GM23338 (cell line): ENCODE results near the gene ZNF568. TPM values are rescaled to one million over a fixed set of nuclear protein-coding genes. Genes with fewer than 3 reads are reported as not detected.

Experiments
- ATAC-seq: fragments of 200-7000 bp; cut with Tn5 transposase; 3 replicates; pipeline ENCODE4 v1.9.1; 2020
- DNase-seq: peaks from one replicate; pipeline ENCODE4 v3.0.0-alpha.2; 2015; ENCODE audit warnings: low spot score
- H2AFZ ChIP-seq: fragments of 200-600 bp; sonication (generic); 2 replicates; pipeline ENCODE4 v1.8.0; 2016; ENCODE audit warnings: antibody characterized with exemption, mild to moderate bottlenecking, moderate library complexity
- H3F3A ChIP-seq: fragments of 200-600 bp; sonication (generic); replicated peaks from 2 replicates; pipeline ENCODE4 v1.8.0; 2017; ENCODE audit warnings: antibody characterized with exemption, mixed run types, low read depth
- H3K27ac ChIP-seq: fragments of 200-600 bp; sonication (generic); 2 replicates; pipeline ENCODE4 v1.6.1; 2016; ENCODE audit warnings: low read depth
- H3K27me3 ChIP-seq: fragments of 200-600 bp; sonication (generic); 2 replicates; pipeline ENCODE4 v1.8.0; 2016; ENCODE audit warnings: mild to moderate bottlenecking, mixed run types, moderate library complexity; ENCODE audit not compliant: insufficient read depth
- H3K36me3 ChIP-seq: fragments of 200-600 bp; sonication (generic); 2 replicates; pipeline ENCODE4 v1.8.0; 2016; ENCODE audit warnings: mild to moderate bottlenecking; ENCODE audit not compliant: insufficient read depth
- H3K4me1 ChIP-seq: fragments of 200-600 bp; sonication (generic); 2 replicates; pipeline ENCODE4 v1.8.0; 2016; ENCODE audit warnings: mild to moderate bottlenecking, moderate library complexity; ENCODE audit not compliant: insufficient read depth
- H3K4me2 ChIP-seq: fragments of 200-600 bp; sonication (generic); 2 replicates; pipeline ENCODE4 v1.7.1; 2017; ENCODE audit warnings: mixed run types
- H3K4me3 ChIP-seq: fragments of 200-600 bp; sonication (generic); 2 replicates; pipeline ENCODE4 v1.6.1; 2016; ENCODE audit warnings: mixed run types
- H3K79me2 ChIP-seq: fragments of 200-600 bp; sonication (generic); replicated peaks from 2 replicates; pipeline ENCODE4 v1.8.0; 2017; ENCODE audit warnings: mild to moderate bottlenecking; ENCODE audit not compliant: insufficient read depth
- H3K9me2 ChIP-seq: fragments of 200-600 bp; sonication (generic); 2 replicates; pipeline ENCODE4 v1.8.0; 2017; ENCODE audit not compliant: insufficient read depth
- H4K20me1 ChIP-seq: fragments of 200-600 bp; sonication (generic); replicated peaks from 2 replicates; pipeline ENCODE4 v1.8.0; 2017; ENCODE audit warnings: mild to moderate bottlenecking; ENCODE audit not compliant: insufficient read depth
- H3K27ac Mint-ChIP-seq: 2 replicates; pipeline ENCODE4 v1.8.0; 2020; ENCODE audit warnings: inconsistent platforms, mild to moderate bottlenecking, moderate library complexity, mixed read lengths
- H3K27me3 Mint-ChIP-seq: 3 replicates; pipeline ENCODE4 v1.8.0; 2022; ENCODE audit warnings: low read depth, mild to moderate bottlenecking, moderate library complexity, mixed read lengths, inconsistent platforms; ENCODE audit not compliant: insufficient read depth, poor library complexity
- H3K36me3 Mint-ChIP-seq: 3 replicates; pipeline ENCODE4 v1.8.0; 2021; ENCODE audit warnings: low read depth, mild to moderate bottlenecking, inconsistent platforms, moderate library complexity, mixed read lengths
- H3K4me1 Mint-ChIP-seq: 3 replicates; pipeline ENCODE4 v1.8.0; 2020; ENCODE audit warnings: mild to moderate bottlenecking, inconsistent platforms, mixed read lengths
- H3K4me3 Mint-ChIP-seq: 3 replicates; pipeline ENCODE4 v1.8.0; 2021; ENCODE audit warnings: moderate library complexity, mild to moderate bottlenecking, inconsistent platforms, mixed read lengths
- H3K9me3 Mint-ChIP-seq: 3 replicates; pipeline ENCODE4 v1.8.0; 2020; ENCODE audit warnings: moderate library complexity, mild to moderate bottlenecking, inconsistent platforms, mixed read lengths
- CREB1 ChIP-seq: fragments of 250-450 bp; sonication (Bioruptor Pico); IDR thresholded peaks from 2 replicates; pipeline ENCODE4 v1.5.0; 2020; ENCODE audit warnings: low read depth, mild to moderate bottlenecking, moderate library complexity
- CTCF ChIP-seq, 2 experiments: fragments of 200-600 bp in 1 of 2; sonication (generic) in 1 of 2; conservative IDR thresholded peaks; 2 replicates each; pipeline versions ENCODE4 v1.5.1 to v1.6.1; 2016 to 2017; ENCODE audit warnings: antibody characterized with exemption in 2 of 2, low read depth in 2 of 2, mild to moderate bottlenecking in 2 of 2, moderate library complexity in 1 of 2
- ETS1 ChIP-seq: IDR thresholded peaks from 2 replicates; pipeline ENCODE4 v1.6.1; 2016; ENCODE audit warnings: antibody characterized with exemption
- EZH2 ChIP-seq: fragments of 200-600 bp; sonication (generic); IDR thresholded peaks from one replicate; pipeline ENCODE4 v1.8.0; 2017; ENCODE audit warnings: antibody characterized with exemption, mild to moderate bottlenecking, low read depth; ENCODE audit not compliant: unreplicated experiment
- EZH2phosphoT487 ChIP-seq: fragments of 200-600 bp; sonication (generic); IDR thresholded peaks from one replicate; pipeline ENCODE4 v1.8.1; 2018; ENCODE audit warnings: antibody characterized with exemption; ENCODE audit not compliant: unreplicated experiment
- JUNB ChIP-seq: IDR thresholded peaks from one replicate; pipeline ENCODE4 v1.6.1; 2016; ENCODE audit warnings: antibody characterized with exemption; ENCODE audit not compliant: unreplicated experiment
- NANOG ChIP-seq: IDR thresholded peaks from 2 replicates; pipeline ENCODE4 v1.6.1; 2016; ENCODE audit warnings: antibody characterized with exemption, borderline replicate concordance
- POLR2AphosphoS5 ChIP-seq: IDR thresholded peaks from 2 replicates; pipeline ENCODE4 v1.6.1; 2016; ENCODE audit warnings: antibody characterized with exemption, low read depth
- REST ChIP-seq: IDR thresholded peaks from one replicate; pipeline ENCODE4 v1.6.1; 2018; ENCODE audit warnings: antibody characterized with exemption; ENCODE audit not compliant: unreplicated experiment
- STAT1 ChIP-seq: IDR thresholded peaks from one replicate; pipeline ENCODE4 v1.6.1; 2016; ENCODE audit warnings: antibody characterized with exemption; ENCODE audit not compliant: unreplicated experiment
- ZNF114 ChIP-seq: fragments of 250-450 bp; sonication (Bioruptor Pico); IDR thresholded peaks from 2 replicates; pipeline ENCODE4 v1.5.0; 2020; ENCODE audit warnings: mild to moderate bottlenecking, moderate library complexity
- ZNF331 ChIP-seq: fragments of 250-450 bp; sonication (Bioruptor Pico); IDR thresholded peaks from 2 replicates; pipeline ENCODE4 v1.5.0; 2020; ENCODE audit warnings: low read depth, mild to moderate bottlenecking, moderate library complexity
- ZNF462 ChIP-seq: fragments of 250-450 bp; sonication (Bioruptor Pico); IDR thresholded peaks from 2 replicates; pipeline ENCODE4 v1.5.0; 2020; ENCODE audit warnings: mild to moderate bottlenecking, moderate library complexity
- polyA plus RNA-seq: library from polyadenylated mRNA; unstranded; fragments of >200 nt; fragmentation: Nextera tagmentation; extraction: Ambion mirVana; gene quantifications from 2 replicates; pipeline ENCODE4 v1.2.1, GENCODE V29; 2016
- total RNA-seq: library from RNA; depleted of rRNA; stranded (reverse); fragments of >200 nt; shearing (Covaris generic); gene quantifications from 2 replicates; pipeline ENCODE4 v1.2.3, GENCODE V29; 2014

The ZNF568 gene
- total and polyA plus RNA-seq, 2 experiments from 2014 or later: 7.6 to 10.5 TPM

GRCh38 chr19:36997152-36997842 lies 81.2 kb downstream of the ZNF568 start:
- Histone ChIP-seq H2AFZ (no peak overlapping the region), H3K27me3 (no peaks in the 10 kb centered on the region), H3K4me1 (no peaks in the 10 kb centered on the region), H3K27ac (no peak overlapping the region), H3K79me2 (no peaks in the 10 kb centered on the region), H4K20me1 (no peaks in the 10 kb centered on the region), H3K4me3 (no peak overlapping the region), H3K36me3 (peaks cover 17% of the 10 kb centered on the region), H3F3A (no peaks in the 10 kb centered on the region), H3K4me2 (no peak overlapping the region), H3K9me2 (no peaks in the 10 kb centered on the region; the same call in 1 of the 2 replicates)
- H3K4me3 Mint-ChIP-seq: no peak overlapping the region
- no peaks in the 10 kb centered on the region for H3K4me1 Mint-ChIP-seq
- peaks cover 93% of the 10 kb centered on the region for H3K9me3 Mint-ChIP-seq
- ATAC-seq: no peak
- H3K27me3 Mint-ChIP-seq: peaks cover 3% of the 10 kb centered on the region
- no peak for DNase-seq
- no peak overlapping the region for H3K27ac Mint-ChIP-seq
- TF ChIP-seq ZNF331 (no peak), STAT1 (no peak), ZNF462 (no peak), EZH2phosphoT487 (no peak), CREB1 (CRISPR knock-in tag) (no peak), JUNB (no peak), ZNF114 (CRISPR knock-in tag) (no peak), EZH2 (no peak), ETS1 (no peak), NANOG (no peak), CTCF (conservative IDR thresholded peaks at IDR 0.05; ENCODE audit: low read depth in 2 of 2) (no peak), POLR2AphosphoS5 (no peak), REST (no peak)
- H3K36me3 Mint-ChIP-seq: peaks cover 67% of the 10 kb centered on the region
